HCT116 (cell line): ENCODE measurements around the gene SDCCAG8. TPM values are rescaled to one million over a fixed set of nuclear protein-coding genes. Genes with fewer than 3 reads are reported as not detected.

Experiments
- ATAC-seq: fragments of 200-7000 bp; cut with Tn5 transposase; 2 replicates; pipeline ENCODE4 v1.9.1; 2020; ENCODE audit warnings: mild to moderate bottlenecking, moderate library complexity
- BruUV-seq: library from RNA; stranded (reverse); fragments of 400-500 nt; replicated peaks from 2 replicates; lab custom pipeline; 2021; lab: Mats Ljungman, UMichigan
- CTCF ChIA-PET: fragments of 300-600 bp; sonication (Branson Sonifier 250); formaldehyde crosslinking; loops from one replicate; lab custom pipeline; 2021; ENCODE audit warnings: antibody characterized with exemption; lab: Charles Lee
- POLR2A ChIA-PET: fragments of 300-600, 350-600 bp; sonication (Branson Sonifier 250); formaldehyde crosslinking; loops from one replicate; lab custom pipeline; 2021; ENCODE audit warnings: antibody characterized with exemption; lab: Charles Lee
- RAD21 ChIA-PET, 2 experiments: fragments of 300-600 bp; sonication (Branson Sonifier 250); formaldehyde crosslinking; loops; one replicate each; lab custom pipeline; 2023; ENCODE audit warnings: low total read pairs in 2 of 2; ENCODE audit not compliant: uncharacterized antibody in 2 of 2, unreplicated experiment in 2 of 2, low non-redundant PET in 1 of 2; lab: Charles Lee
- DNase-seq: peaks from one replicate; pipeline ENCODE4 v3.0.0-alpha.2; 2010; ENCODE audit warnings: low read depth, low spot score
- H2AFZ ChIP-seq: fragments of 200-600 bp; shearing (Covaris generic), sonication (generic); 2 replicates; pipeline ENCODE4 v1.6.1; 2017; ENCODE audit warnings: low read depth, mixed run types, mixed read lengths, antibody characterized with exemption, low read length; ENCODE audit not compliant: poor library complexity, severe bottlenecking
- H3K27ac ChIP-seq: 2 replicates; pipeline ENCODE4 v1.5.1; 2012; ENCODE audit warnings: low read depth, low read length
- H3K27me3 ChIP-seq: fragments of 200-600 bp; sonication (generic); 2 replicates; pipeline ENCODE4 v1.6.1; 2016; ENCODE audit warnings: mixed run types, low read length, mixed read lengths; ENCODE audit not compliant: insufficient read depth
- H3K36me3 ChIP-seq, 2 experiments: fragments of 200-500 bp in 1 of 2; fragments of 200-600 bp in 1 of 2; sonication (Bioruptor generic) in 1 of 2; sonication (generic) in 1 of 2; 2 replicates each; pipeline versions ENCODE4 v1.5.1 to v1.6.1; 2014 to 2016; ENCODE audit warnings: low read length in 2 of 2, inconsistent platforms in 1 of 2, mixed read lengths in 1 of 2, mixed run types in 1 of 2; ENCODE audit not compliant: insufficient read depth in 2 of 2, control insufficient read depth in 1 of 2
- H3K4me1 ChIP-seq, 2 experiments: fragments of 200-600 bp in 1 of 2; sonication (generic) in 1 of 2; 2 replicates each; pipeline versions ENCODE4 v1.5.1 to v1.6.1; 2012 to 2017; ENCODE audit warnings: low read length in 2 of 2, inconsistent platforms in 1 of 2, mild to moderate bottlenecking in 1 of 2, mixed read lengths in 1 of 2, mixed run types in 1 of 2, moderate library complexity in 1 of 2; ENCODE audit not compliant: insufficient read depth in 2 of 2, control insufficient read depth in 1 of 2
- H3K4me2 ChIP-seq: fragments of 200-600 bp; sonication (generic); 2 replicates; pipeline ENCODE4 v1.6.1; 2017; ENCODE audit warnings: mixed run types, low read length, mixed read lengths
- H3K4me3 ChIP-seq, 2 experiments: fragments of 200-600 bp in 1 of 2; sonication (generic) in 1 of 2; replicated peaks in 1 of 2; 2 replicates each; pipeline ENCODE4 v1.5.1; 2011 to 2016; ENCODE audit warnings: low read length in 2 of 2, control low read depth in 1 of 2, low read depth in 1 of 2, mild to moderate bottlenecking in 1 of 2, mixed read lengths in 1 of 2, mixed run types in 1 of 2
- H3K79me2 ChIP-seq: fragments of 200-600 bp; sonication (generic); 2 replicates; pipeline ENCODE4 v1.6.1; 2017; ENCODE audit warnings: mild to moderate bottlenecking, mixed run types, low read length, moderate library complexity, mixed read lengths; ENCODE audit not compliant: insufficient read depth
- H3K9ac ChIP-seq: fragments of 200-600 bp; sonication (generic); 2 replicates; pipeline ENCODE4 v1.6.1; 2016; ENCODE audit warnings: low read length, mixed read lengths
- H3K9me2 ChIP-seq: fragments of 200-600 bp; sonication (generic), shearing (Covaris generic); 2 replicates; pipeline ENCODE4 v1.6.1; 2017; ENCODE audit warnings: mixed run types, mild to moderate bottlenecking, moderate library complexity; ENCODE audit not compliant: insufficient read depth
- H3K9me3 ChIP-seq, 2 experiments: fragments of 200-500 bp in 1 of 2; fragments of 200-600 bp in 1 of 2; sonication (Bioruptor generic) in 1 of 2; sonication (generic) in 1 of 2; 2 replicates each; pipeline ENCODE4 v1.6.1; 2014 to 2017; ENCODE audit warnings: low read length in 2 of 2, mixed read lengths in 2 of 2, inconsistent platforms in 1 of 2, low read depth in 1 of 2, mild to moderate bottlenecking in 1 of 2, mixed run types in 1 of 2, moderate library complexity in 1 of 2; ENCODE audit not compliant: control insufficient read depth in 1 of 2, insufficient read depth in 1 of 2
- H4K20me1 ChIP-seq: fragments of 200-600 bp; sonication (generic), shearing (Covaris generic); 2 replicates; pipeline ENCODE4 v1.6.1; 2017; ENCODE audit warnings: mixed run types, mild to moderate bottlenecking, moderate library complexity; ENCODE audit not compliant: insufficient read depth
- CEBPB ChIP-seq: IDR thresholded peaks from 2 replicates; pipeline ENCODE4 v1.6.1; 2012; ENCODE audit warnings: low read depth
- CTCF ChIP-seq, 3 experiments: fragments of 200-600 bp in 1 of 3; sonication (generic) in 1 of 3; IDR thresholded peaks in 2 of 3; conservative IDR thresholded peaks in 1 of 3; 2 replicates each; pipeline ENCODE4 v1.5.1; 2012 to 2017; ENCODE audit warnings: low read depth in 2 of 3, low read length in 2 of 3, antibody characterized with exemption in 1 of 3, borderline replicate concordance in 1 of 3, control low read depth in 1 of 3, mild to moderate bottlenecking in 1 of 3, mixed read lengths in 1 of 3, mixed run types in 1 of 3, moderate library complexity in 1 of 3; ENCODE audit not compliant: insufficient read depth in 1 of 3
- EGR1 ChIP-seq: IDR thresholded peaks from 2 replicates; pipeline ENCODE4 v1.6.1; 2012; ENCODE audit warnings: low read depth
- JUND ChIP-seq: IDR thresholded peaks from 2 replicates; pipeline ENCODE4 v1.6.1; 2012
- POLR2A ChIP-seq: IDR thresholded peaks from 2 replicates; pipeline ENCODE4 v1.7.0; 2011; ENCODE audit warnings: borderline replicate concordance; ENCODE audit not compliant: insufficient read depth, insufficient read length; ENCODE audit errors: extremely low read depth
- SP1 ChIP-seq: IDR thresholded peaks from 2 replicates; pipeline ENCODE4 v1.6.1; 2012; ENCODE audit warnings: low read depth
- YY1 ChIP-seq: IDR thresholded peaks from 2 replicates; pipeline ENCODE4 v1.6.1; 2011; ENCODE audit warnings: low read length, low read depth, moderate library complexity, mild to moderate bottlenecking; ENCODE audit not compliant: insufficient replicate concordance; ENCODE audit errors: extremely low read depth
- ZBTB33 ChIP-seq: IDR thresholded peaks from 2 replicates; pipeline ENCODE4 v1.6.1; 2011; ENCODE audit warnings: mild to moderate bottlenecking, low read length, moderate library complexity; ENCODE audit not compliant: insufficient replicate concordance; ENCODE audit errors: extremely low read depth
- intact Hi-C: fragments of 100-400 bp; cut with micrococcal nuclease; formaldehyde crosslinking; loops from 2 replicates; pipeline ENCODE4 v1.10.0; 2022
- total RNA-seq: library from RNA; stranded (reverse); gene quantifications from one replicate; pipeline ENCODE4 v1.2.1, GENCODE V29; 2021; ENCODE audit not compliant: unreplicated experiment

SDCCAG8 gene
- total RNA-seq, 1 experiment from 2014 or later: 38.2 TPM

GRCh38 chr1:243493156-243494129 lies 237.6 kb downstream of the SDCCAG8 start:
- BruUV-seq: no TSS peak
- H3K36me3 ChIP-seq: peaks cover 0 to 2% of the 10 kb centered on the region in 2 experiments; a peak in 2 of 4 replicates
- ChIA-PET RAD21 (no interaction called here), CTCF (no interaction called here), POLR2A (interaction anchor here (0.6 kb wide), 1 partner anchor 1110 kb away, joined by 4 read pairs; no protein-coding TSS in a partner anchor)
- H3K9me3 ChIP-seq: no peaks in the 10 kb centered on the region
- no peak overlapping the region for H3K4me3 ChIP-seq
- peaks cover 0 to 4% of the 10 kb centered on the region in 2 experiments; a peak in 1 of 4 replicates for H3K4me1 ChIP-seq
- ATAC-seq (no peak), DNase-seq (no peak)
- TF ChIP-seq YY1 (no peak), CTCF (IDR thresholded peaks at IDR 0.05 in 2 of 3, conservative IDR thresholded peaks at IDR 0.05 in 1 of 3; ENCODE audit: borderline replicate concordance in 1 of 3, insufficient read depth in 1 of 3, low read depth in 2 of 3, low read length in 2 of 3) (no peak), JUND (no peak), EGR1 (no peak), CEBPB (no peak), SP1 (no peak), POLR2A (no peak), ZBTB33 (no peak)
- intact Hi-C loops: no loop called here
- H4K20me1 ChIP-seq: no peaks in the 10 kb centered on the region
- no peak overlapping the region for H2AFZ ChIP-seq
- no peaks in the 10 kb centered on the region for H3K9me2 ChIP-seq
- no peaks in the 10 kb centered on the region for H3K27me3 ChIP-seq
- no peak overlapping the region for H3K27ac ChIP-seq
- H3K4me2 ChIP-seq: no peak overlapping the region
- peaks cover 16% of the 10 kb centered on the region; the same call in 1 of the 2 replicates for H3K79me2 ChIP-seq
- no peak overlapping the region for H3K9ac ChIP-seq
